HG03045 (cell line): ENCODE data around the gene OSBPL9.
"Not testable (repeated sequence)": the region's sequence is repeated elsewhere in the genome, so short reads cannot be mapped to it uniquely, and the experiment has no call there.

Source experiments
- ATAC-seq: cut with Tn5 transposase; IDR thresholded peaks from one replicate; pipeline ENCODE4 v1.9.1; 2021; ENCODE audit warnings: mild to moderate bottlenecking, moderate library complexity; ENCODE audit not compliant: unreplicated experiment

The OSBPL9 gene

GRCh38 chr1:51663721-51664120 is 46.8 kb downstream of the OSBPL9 start:
- ATAC-seq: no peak

- ATAC-seq: no peak
These were observed 47.7 kb downstream of the OSBPL9 start for GRCh38 chr1:51664421-51665240.

GRCh38 chr1:51666478-51666877 is 49.6 kb downstream of the OSBPL9 start:
- no peak for ATAC-seq

- no peak for ATAC-seq
These were observed 50.7 kb downstream of the OSBPL9 start for GRCh38 chr1:51667561-51667960.

GRCh38 chr1:51669272-51669671 is 52.4 kb downstream of the OSBPL9 start:
- no peak for ATAC-seq

DNA sequence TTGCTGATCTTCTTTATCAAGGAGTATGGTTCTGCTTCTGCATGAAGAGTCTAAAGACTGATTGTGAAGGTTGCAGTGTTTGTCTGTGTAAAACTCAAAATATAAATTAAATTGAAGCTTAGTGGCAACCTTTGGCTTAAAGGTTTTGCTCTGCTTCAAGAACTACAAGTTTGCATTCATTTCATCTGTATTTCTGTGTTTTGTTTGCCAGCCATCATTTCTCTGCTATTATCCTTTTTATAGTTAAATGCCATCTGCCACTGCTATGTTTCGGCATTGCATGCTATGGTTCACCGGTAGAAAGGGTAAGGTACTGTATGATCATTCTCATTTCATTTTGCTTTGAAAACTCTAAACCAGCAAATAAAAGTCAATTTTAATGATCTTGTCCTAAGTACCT is 52.9 kb downstream of the OSBPL9 start:
- no peak for ATAC-seq

GRCh38 chr1:51671527-51672325 is 54.8 kb downstream of the OSBPL9 start:
- ATAC-seq: no peak

DNA sequence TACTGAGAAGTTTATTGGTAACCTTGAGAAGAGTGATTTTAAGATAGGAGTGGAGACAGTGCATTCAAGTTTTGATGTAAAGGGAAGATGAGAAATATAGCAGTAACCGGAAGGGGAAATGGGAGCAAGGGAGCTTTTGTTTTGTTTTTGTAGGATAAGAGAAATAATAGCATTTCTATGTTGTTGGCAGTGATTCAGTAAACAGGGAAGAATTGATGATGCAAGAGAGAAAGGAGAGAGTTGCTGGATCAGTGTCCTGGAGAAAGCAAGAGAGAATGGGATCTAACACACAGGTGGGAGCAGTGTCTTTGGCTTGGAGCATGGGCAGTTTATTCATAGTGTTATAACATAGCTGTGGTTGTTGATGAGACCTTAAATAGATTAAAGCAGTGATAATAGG is 56.4 kb downstream of the OSBPL9 start:
- ATAC-seq: no peak

- ATAC-seq: no peak
These were observed 58.4 kb downstream of the OSBPL9 start for GRCh38 chr1:51675177-51675780.

DNA sequence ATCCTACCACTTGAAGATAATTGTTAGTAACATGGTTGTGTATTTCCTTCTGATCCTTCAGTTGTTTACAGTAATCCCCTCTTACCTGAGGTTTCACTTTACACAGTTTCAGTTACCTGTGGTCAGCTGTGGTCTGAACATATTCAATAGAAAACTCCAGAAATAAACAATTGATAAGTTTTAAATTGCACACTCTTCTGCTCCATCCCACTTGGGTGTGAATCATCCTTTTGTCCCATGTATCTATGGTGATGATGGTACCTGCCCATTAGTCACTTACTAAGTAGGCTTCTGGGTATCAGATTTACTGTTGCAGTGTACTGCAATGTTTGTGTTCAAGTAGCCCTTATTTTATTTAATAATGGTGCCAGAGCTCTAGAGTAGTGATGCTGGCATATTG is 62.5 kb downstream of the OSBPL9 start:
- no peak for ATAC-seq

- no peak for ATAC-seq
These were observed 67.9 kb downstream of the OSBPL9 start for GRCh38 chr1:51684776-51685175.

- no peak for ATAC-seq
These were observed 69.6 kb downstream of the OSBPL9 start for GRCh38 chr1:51686450-51686849.

DNA sequence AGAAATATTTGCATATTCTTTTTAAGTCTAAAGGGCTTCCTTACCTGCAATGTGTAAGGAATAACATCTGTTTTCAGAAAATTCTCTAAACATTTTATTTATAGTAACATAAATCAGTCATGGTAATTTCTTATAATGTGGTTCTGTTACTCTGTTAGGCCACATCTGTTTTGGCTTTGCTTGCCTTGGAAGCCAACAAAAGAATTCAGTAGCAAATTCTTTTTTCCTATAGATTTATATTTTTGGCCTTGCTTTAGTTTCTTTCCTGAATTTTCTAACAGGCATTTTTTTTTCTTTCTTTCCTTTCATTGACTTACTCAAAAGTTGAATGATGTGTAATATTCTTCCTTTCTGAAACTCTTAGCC is 72.2 kb downstream of the OSBPL9 start:
- no peak for ATAC-seq

- ATAC-seq: no peak
These were observed 72.8 kb downstream of the OSBPL9 start for GRCh38 chr1:51689643-51690042.

DNA sequence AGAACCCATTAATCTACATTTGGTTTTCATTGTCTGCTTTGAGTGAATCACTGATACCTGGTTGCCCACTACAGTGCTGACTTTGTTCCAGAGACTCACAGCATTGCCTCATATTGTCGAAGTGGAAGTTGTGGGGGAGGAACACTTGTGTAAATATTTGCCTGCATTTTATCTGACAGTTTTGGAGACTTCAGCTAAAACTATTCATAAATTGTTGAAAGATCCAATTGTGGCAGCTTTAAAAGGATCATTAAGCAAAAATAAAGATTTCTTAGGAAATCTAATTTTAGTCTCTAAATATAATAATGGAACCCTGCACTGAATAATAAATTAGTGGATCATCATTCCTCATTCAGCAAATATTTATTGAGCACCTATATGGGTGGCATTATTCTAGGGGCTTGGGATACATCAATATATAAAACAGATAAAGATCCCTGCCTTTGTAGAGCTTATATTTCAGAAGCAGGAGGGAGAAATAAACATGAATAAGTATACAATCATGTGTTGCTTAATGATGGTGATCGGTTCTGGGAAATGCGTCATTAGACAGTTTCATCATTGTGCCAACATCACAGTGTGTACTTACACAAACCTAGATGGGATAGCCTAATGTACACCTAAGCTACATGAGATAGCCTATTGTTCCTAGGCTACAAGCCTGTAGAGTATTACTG is 73.5 kb downstream of the OSBPL9 start:
- ATAC-seq: no peak

- no peak for ATAC-seq
These were observed 75.0 kb downstream of the OSBPL9 start for GRCh38 chr1:51691920-51692319.

- ATAC-seq: no peak
These were observed 76.7 kb downstream of the OSBPL9 start for GRCh38 chr1:51693419-51694155.

DNA sequence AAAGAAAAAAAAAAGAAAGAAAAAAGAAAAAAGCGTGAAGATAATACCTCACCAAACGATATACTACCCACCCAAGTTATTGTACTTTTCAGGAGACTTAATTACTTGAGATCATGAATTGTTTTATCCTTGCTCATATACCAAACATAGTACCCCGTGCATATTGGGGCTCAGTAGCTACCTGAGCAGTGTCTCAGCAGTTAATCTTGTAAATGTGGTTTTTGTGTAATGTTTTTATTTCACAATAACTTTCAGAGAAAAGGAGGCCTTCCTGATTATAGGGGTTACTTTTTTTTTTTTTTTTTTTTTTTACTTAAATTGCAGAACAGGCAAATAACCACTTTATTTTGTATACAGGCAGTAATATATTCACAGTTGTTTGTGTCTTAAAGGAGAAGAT is 80.3 kb downstream of the OSBPL9 start:
- ATAC-seq: no peak

DNA sequence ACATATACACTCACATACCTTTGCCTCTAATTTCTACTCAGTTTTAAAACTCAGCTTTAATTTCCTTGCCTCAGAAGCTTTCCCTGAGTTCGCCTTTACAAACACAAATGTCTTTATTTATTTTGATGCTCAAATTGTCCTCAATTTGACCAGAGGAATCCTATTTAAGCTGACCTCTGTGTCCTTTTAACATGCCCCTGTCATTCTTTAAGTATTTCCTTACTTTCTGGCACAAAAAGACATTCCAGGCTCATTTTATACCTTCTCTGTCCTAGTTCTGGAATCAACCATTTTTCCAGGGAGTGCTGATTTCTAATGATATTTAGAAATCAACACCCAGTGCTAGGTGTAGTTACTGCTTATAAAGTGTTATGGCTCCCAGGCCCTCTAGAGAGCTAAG is 82.5 kb downstream of the OSBPL9 start:
- ATAC-seq: no peak

GRCh38 chr1:51701782-51702181 is 84.9 kb downstream of the OSBPL9 start:
- ATAC-seq: not testable (repeated sequence)

DNA sequence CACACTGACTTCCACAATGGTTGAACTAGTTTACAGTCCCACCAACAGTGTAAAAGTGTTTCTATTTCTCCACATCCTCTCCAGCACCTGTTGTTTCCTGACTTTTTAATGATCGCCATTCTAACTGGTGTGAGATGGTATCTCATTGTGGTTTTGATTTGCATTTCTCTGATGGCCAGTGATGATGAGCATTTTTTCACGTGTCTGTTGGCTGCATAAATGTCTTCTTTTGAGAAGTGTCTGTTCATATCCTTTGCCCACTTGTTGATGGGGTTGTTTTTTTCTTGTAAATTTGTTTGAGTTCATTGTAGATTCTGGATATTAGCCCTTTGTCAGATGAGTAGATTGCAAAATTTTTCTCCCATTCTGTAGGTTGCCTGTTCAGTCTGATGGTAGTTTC is 85.3 kb downstream of the OSBPL9 start:
- ATAC-seq: not testable (repeated sequence)
